AG04450 (cell line): ENCODE measurements around the gene NEURL1B. TPM values are rescaled to one million over a fixed set of nuclear protein-coding genes. Genes with fewer than 3 reads are reported as not detected.

Source experiments
- CTCF ChIA-PET: fragments of 300-600, 350-600 bp; formaldehyde crosslinking; extraction: SDS; loops from one replicate; lab custom pipeline; 2022; ENCODE audit warnings: antibody characterized with exemption, inconsistent platforms; lab: Charles Lee
- POLR2A ChIA-PET: fragments of 350-600 bp; formaldehyde crosslinking; extraction: SDS; loops from one replicate; lab custom pipeline; 2021; ENCODE audit warnings: antibody characterized with exemption, inconsistent platforms; lab: Yijun Ruan, JAX
- DNase-seq: peaks from one replicate; pipeline ENCODE4 v3.0.0-alpha.2; 2011; ENCODE audit warnings: low read depth, low spot score
- H3K27ac ChIP-seq: one replicate; pipeline ENCODE4 v1.5.1; 2012; ENCODE audit warnings: low read depth, low read length, control low read depth
- H3K27me3 ChIP-seq: one replicate; pipeline ENCODE4 v1.6.0; 2012; ENCODE audit warnings: low read length; ENCODE audit not compliant: control insufficient read depth, insufficient read depth
- H3K4me3 ChIP-seq: 2 replicates; pipeline ENCODE4 v1.5.1; 2011; ENCODE audit warnings: mild to moderate bottlenecking, low read depth, low read length, control low read depth
- H3K9me3 ChIP-seq: 2 replicates; pipeline ENCODE4 v1.5.1; 2012; ENCODE audit warnings: low read length; ENCODE audit not compliant: control insufficient read depth, insufficient read depth
- CTCF ChIP-seq: IDR thresholded peaks from 2 replicates; pipeline ENCODE4 v1.5.1; 2011; ENCODE audit warnings: low read depth, low read length, control low read depth, inconsistent platforms
- polyA minus RNA-seq: library from RNA; depleted of rRNA, polyadenylated mRNA; stranded (reverse); fragments of >200 nt; gene quantifications from 2 replicates; pipeline ENCODE4 v1.2.3, GENCODE V29; 2011; rRNA and poly(A)+ RNA removed
- polyA plus RNA-seq: library from polyadenylated mRNA; depleted of rRNA; stranded (reverse); fragments of >200 nt; gene quantifications from 2 replicates; pipeline ENCODE4 v1.2.3, GENCODE V29; 2011; rRNA removed

Gene NEURL1B
- polyA plus RNA-seq: 1.8 and 2.0 TPM in 2 replicates
- 3.4 and 4.1 TPM in 2 replicates for polyA minus RNA-seq

GRCh38 chr5:172640822-172641358 is at the start of gene NEURL1B:
TSS of gene NEURL1B (plus strand) at chr5:172641263. CDS start at chr5:172641407, 144 bp downstream.
- Histone ChIP-seq H3K27ac (no peak within 1 kb of the TSS), H3K4me3 (peak within 1 kb of the TSS; percentile 65), H3K9me3 (no peaks in the 10 kb centered on the region; the same call in 1 of the 2 replicates), H3K27me3 (peaks cover 3% of the 10 kb centered on the region)
- CTCF ChIA-PET: no interaction called here
- TF ChIP-seq CTCF: no peak
- POLR2A ChIA-PET: no interaction called here
- DNase-seq: no peak

GRCh38 chr5:172591636-172592035 is 49.4 kb upstream of the NEURL1B start:
- no peak for DNase-seq
- Histone ChIP-seq H3K27me3 (peaks cover 45% of the 10 kb centered on the region), H3K4me3 (no peak overlapping the region), H3K9me3 (no peaks in the 10 kb centered on the region), H3K27ac (no peak overlapping the region)
- POLR2A ChIA-PET: no interaction called here
- TF ChIP-seq CTCF: no peak
- CTCF ChIA-PET: interaction anchor here (0.6 kb wide), 1 partner anchor 118 kb away, joined by 4 read pairs; no protein-coding TSS in a partner anchor

- Histone ChIP-seq H3K4me3 (no peak overlapping the region), H3K9me3 (peaks cover 8% of the 10 kb centered on the region; the same call in 1 of the 2 replicates), H3K27ac (no peak overlapping the region), H3K27me3 (peaks cover 32% of the 10 kb centered on the region)
- no peak for TF ChIP-seq CTCF
- ChIA-PET CTCF (no interaction called here), POLR2A (no interaction called here)
- DNase-seq: no peak
These were observed 48.2 kb upstream of the NEURL1B start for GRCh38 chr5:172592881-172593280.

- peaks cover 28% of the 10 kb centered on the region for H3K27me3 ChIP-seq
- no peak for TF ChIP-seq CTCF
- DNase-seq: no peak
- H3K9me3 ChIP-seq: peaks cover 8% of the 10 kb centered on the region; the same call in 1 of the 2 replicates
- H3K4me3 ChIP-seq: no peak overlapping the region
- POLR2A ChIA-PET: no interaction called here
- H3K27ac ChIP-seq: no peak overlapping the region
- CTCF ChIA-PET: no interaction called here
These were observed 47.8 kb upstream of the NEURL1B start for GRCh38 chr5:172593306-172593705.

GRCh38 chr5:172593721-172594235 is 47.3 kb upstream of the NEURL1B start:
- peaks cover 8% of the 10 kb centered on the region; the same call in 1 of the 2 replicates for H3K9me3 ChIP-seq
- ChIA-PET POLR2A (no interaction called here), CTCF (no interaction called here)
- TF ChIP-seq CTCF: no peak
- no peak overlapping the region for H3K27ac ChIP-seq
- H3K27me3 ChIP-seq: peaks cover 24% of the 10 kb centered on the region
- H3K4me3 ChIP-seq: no peak overlapping the region
- DNase-seq: no peak
